Activated CD4-positive, alpha-beta T cell treated with anti-CD3 and anti-CD28 coated beads, Interleukin-2, amount 50 U/mL, for 16 hours (primary cell): ENCODE data around the gene ZNRF3.
"Not testable (repeated sequence)": the region's sequence is repeated elsewhere in the genome, so short reads cannot be mapped to it uniquely, and the experiment has no call there.

Experiments
- DNase-seq: peaks from one replicate; pipeline ENCODE4 v3.0.0-alpha.2; 2020

ZNRF3 gene

DNA sequence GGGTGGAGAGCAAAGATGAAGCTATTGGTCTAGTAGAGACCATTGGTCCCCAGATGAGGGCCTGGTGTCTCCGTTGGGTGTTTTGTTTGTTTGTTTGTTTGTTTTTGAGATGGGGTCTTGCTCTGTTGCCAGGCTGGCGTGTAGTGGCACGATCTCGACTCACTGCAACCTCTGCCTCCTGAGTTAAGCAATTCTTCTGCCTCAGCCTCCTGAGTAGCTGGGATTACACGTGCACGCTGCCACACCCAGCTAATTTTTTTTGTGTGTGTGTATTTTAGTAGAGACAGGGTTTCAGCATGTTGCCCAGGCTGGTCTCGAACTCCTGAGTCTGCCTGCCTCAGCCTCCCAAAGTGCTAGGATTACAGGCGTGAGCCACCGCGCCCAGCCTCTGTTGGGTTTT, 25.4 kb downstream of the ZNRF3 start:
- not testable (repeated sequence) for DNase-seq

DNA sequence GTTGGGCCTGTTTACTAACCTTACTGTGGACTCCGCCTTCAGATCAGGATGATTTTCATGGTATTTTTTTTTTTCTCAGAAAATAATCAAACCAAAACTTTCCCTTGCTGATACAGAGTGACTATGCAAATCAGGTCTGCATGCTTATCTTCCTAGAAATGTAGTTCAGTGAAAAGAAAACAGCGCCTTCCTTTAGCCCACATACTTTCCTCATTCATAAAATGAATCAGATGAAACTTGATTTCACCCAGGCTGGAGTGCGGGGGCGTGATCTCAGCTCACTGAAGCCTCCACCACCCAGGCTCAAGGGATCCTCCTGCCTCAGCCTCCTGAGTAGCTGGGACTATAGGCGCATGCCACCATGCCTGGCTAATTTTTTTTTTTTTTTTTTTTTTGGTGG, 26.0 kb downstream of the ZNRF3 start:
- peak; percentile 86 for DNase-seq

GRCh38 chr22:28910569-28911303, 27.4 kb downstream of the ZNRF3 start:
- no peak for DNase-seq

DNA sequence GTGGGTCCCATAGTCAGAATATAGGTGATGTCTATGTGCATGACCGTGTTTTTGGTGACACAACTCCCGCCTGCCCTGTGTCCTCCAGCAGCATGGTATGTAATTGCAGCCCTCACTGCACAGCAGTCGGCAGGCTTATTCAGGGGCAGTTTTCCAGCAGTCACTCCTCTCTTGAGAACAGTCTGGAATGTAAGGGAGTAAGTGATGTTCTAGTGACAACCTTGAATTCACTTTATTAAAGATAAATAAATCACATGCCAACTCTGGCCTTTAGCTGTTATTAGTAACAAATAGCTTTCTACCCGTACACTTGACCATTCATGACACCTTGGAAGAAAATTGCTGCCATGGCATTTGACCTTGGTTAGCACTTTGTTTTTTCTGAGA, 27.9 kb downstream of the ZNRF3 start:
- DNase-seq, result no peak

- no peak for DNase-seq
Observed at GRCh38 chr22:28911777-28912669, 28.7 kb downstream of the ZNRF3 start.

DNA sequence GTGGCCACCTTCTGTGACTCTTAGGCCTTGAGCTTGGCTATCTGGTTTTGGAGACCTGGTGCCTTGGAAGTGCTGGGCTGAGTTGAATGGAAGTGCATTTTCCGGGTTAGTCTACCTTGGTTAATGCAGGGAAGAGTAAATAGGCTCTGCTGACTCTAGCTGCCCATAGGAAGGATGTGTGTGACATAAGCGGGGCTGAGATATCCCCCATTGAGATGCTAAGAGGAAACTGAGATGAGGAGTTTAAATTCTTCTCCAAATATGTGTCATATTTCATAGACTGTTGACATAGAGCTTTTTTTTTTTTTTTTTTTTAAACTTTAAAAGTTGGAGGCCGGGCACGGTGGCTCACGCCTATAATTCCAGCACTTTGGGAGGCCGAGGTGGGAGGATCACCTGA, 30.8 kb downstream of the ZNRF3 start:
- DNase-seq, result no peak

DNA sequence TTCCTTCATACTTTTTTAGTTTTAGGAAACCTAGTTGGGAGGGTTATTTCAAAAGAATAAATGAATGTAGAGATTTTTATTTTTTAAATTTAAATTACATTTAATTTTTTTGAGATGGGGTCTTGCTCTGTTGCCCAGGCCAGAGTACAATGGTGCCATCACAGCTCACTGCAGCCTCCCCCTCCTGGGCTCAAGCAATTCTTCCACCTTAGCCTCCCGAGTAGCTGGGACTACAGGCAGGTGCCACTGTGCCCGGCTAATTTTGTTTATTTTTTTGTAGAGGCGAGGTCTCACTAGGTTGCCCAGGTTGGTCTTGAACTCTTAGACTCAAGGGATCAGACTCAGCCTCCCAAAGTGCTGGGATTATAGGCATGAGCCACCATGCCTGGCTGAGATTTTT, 32.6 kb downstream of the ZNRF3 start:
- no peak for DNase-seq

DNA sequence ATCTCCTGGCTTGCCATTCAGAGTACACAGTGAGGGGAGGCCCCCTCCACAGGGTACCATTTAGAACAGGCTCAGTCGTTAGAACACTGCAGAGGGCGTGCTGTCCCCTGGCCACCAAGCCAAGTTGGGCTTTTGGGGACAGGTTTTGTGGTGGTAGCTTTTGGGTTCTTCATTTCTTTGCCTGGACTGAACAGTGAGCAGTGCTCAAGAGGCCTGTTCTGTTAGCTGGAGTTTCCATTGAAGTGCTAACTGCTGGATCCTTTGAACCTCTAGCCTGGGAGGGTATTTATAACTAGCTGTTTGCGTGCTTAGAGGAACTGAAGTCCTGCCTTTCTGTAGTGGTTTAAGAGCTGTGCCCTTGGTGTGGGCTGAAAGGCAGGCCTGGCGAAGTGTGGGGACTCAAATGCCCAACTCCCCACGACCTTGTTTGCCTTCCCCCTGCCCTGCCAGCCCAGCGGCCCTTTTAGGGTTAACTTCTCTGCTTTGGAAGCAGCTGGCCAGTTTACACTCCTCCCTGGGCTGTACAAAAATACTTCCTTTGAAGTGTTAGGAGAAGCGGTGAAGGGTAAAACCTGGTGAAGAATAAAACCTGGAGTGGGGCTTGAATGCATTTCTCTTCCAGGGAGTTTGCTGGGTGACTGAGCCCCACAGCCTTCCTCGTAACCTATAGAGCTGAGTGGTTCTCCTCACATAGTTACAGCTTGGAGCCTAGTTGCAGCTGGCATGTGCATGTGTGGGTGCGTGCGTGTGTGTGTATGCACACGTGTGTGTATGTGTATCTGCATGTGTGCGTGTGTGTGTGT, 34.6 kb downstream of the ZNRF3 start:
- DNase-seq, result no peak

DNA sequence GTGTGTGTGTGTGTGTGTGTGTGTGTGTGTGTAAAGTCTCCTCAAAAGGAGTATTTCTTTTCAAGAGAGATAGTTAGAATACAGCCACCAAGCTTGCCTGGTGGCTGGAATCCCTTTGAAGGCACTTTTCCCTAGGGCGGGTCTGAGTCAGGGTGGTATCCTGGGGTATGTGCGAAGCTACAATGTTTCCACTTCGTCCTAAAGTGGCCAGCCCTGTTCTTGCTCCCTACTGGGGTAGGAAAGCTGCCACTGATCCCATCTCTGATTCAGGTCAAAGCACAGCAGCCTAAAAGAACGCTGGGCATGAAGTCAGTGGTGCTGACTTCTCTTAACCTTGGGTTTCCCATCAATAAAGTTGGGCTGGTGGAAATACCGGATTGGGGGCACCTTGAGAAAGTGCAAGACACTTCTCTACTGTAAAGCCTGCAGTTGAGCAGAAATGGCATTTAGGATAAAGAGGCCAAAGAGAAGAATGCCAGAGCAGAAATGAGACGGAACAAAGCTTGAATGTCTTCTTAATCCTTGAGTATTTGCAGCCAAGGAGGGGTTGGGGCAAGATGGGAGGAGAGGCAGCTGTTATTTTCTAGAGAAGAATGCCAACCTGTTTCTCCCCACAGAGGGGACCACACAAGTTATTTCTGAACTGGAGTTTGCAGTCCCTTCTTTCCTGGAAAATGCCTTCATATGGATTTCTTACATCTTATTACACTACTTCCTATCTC, 35.3 kb downstream of the ZNRF3 start:
- DNase-seq, result no peak

- DNase-seq, result no peak
Observed at GRCh38 chr22:28920757-28921584, 37.6 kb downstream of the ZNRF3 start.

- no peak for DNase-seq
Observed at GRCh38 chr22:28921585-28921879, 38.2 kb downstream of the ZNRF3 start.

- DNase-seq, result no peak
Observed at GRCh38 chr22:28922540-28923244, 39.3 kb downstream of the ZNRF3 start.

DNA sequence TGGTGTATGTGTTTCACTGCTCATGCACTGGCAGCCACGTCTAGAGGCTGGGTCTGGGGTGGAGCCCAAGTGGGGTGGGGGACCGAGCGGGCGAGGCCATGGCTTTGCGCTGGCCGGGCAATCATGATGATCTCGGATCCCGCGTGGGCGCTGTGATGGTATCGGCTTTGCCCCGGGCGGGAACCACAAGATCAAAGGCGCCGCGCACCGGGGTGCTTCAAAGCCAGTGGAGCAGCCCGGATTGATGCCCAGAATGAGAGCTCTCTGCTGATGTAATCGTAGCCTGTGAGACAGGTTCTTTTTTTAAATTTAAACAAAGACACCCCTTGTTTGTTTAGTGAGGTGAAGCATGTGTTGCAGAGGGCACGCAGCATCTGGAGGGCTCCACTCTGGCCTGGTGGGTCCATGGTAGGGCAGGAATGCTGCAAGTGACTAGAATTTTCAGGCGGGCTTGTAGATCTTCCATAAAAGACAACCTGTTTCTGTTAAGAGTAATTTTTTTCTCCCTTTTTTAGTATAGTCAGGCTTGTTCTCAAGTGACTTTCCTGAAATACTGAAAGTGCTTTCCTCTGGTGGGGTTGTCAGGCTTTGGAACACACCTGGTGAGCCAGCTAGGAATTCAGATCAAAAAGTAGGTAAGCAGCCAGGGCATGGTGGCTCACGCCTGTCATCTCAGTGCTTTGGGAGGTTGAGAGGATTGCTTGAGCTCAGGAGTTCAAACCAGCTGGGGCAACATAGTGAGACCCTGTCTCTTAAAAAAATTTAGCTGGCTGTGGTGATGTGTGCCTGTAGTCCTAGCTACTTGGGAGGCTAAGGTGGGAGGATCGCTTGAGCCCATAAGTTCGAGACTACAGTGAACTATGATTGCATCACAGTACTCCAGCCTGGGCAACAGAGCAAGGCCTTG, 40.7 kb downstream of the ZNRF3 start:
- DNase-seq, result no peak

DNA sequence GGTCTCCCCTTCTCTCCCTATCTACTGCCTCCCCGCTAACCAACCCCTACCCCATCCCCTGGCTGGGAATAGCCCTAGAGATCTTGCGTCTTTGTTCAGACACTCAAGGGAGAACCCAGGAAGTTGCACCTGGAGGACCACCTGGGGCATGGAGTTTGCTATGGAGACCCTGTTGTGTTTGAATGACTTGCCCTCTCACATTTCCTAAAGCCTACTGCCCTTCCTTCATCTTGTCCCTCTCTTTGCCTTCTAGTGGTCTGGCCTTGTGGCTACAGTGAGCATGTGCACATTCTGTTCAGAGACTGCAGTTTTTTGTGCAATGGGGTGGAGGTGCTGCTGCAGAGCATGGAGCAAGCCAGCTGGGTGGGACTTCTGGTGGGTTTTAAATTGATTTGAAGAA, 42.5 kb downstream of the ZNRF3 start:
- no peak for DNase-seq

DNA sequence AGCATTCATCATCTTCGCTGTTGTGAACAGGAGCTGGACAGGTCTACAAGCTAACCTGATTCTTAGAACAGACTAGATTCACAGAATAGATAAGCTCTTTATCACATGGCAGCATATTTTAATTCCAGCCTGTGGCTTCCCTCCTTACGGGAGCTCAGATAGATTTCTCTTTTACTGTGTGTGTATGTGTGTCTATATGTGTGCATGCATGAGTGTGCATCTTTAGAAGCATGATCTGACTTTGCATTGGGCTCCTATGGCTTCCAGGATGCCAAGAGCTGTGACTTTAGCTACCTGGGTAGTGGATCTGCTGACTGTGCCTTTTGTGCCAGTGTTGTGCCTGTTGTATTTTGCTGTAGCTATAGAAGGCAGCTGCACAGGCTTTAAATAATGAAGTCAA, 44.3 kb downstream of the ZNRF3 start:
- no peak for DNase-seq

DNA sequence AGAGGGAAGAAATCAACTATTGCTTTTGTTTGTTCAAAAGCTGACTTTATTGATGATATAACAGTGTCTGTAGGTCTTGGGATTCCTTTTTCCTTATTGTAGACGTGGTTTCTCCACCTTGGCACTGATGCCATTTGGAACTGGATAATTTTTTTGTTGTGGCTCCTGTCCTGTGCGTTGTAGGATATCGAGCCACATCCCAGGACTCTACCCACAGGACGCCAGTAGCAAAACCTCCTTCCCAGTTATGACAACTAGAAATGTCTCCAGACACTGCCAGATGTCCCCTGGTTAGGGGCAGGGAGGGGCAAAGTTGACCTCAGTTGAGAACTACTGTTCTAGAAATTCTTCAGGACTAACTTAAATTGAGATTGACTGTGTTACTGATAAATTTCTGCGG, 45.8 kb downstream of the ZNRF3 start:
- DNase-seq, result no peak

DNA sequence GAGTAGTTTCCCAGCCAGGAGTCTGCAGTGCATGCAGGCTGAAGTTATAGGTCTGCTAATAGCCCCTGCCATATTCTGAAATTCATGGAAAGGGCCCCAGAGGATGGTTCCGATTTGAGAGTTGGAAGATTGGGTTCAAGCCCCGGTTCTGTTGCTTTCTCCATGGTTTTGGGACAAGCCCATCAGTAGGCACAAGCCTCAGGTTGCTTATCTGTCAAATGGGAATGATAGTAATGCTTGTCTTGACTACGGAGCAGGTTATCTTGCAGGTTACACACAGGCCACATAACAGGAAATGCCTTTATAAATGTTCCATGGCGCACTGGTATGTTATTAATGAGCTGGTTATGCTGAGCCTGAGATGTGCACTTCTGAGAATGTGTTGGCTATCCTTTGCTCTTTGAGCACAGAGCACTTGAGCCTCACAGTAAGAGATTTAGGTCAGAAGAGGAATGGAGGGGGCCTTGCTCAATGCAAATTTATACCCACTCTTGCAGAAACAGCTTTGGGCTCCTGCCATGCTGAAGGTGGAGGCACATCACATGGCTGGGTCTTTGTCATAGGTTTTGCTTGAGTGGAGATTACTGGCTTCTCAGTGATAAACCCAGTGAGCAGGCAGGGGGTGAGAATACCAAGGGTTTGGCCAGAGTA, 47.1 kb downstream of the ZNRF3 start:
- no peak for DNase-seq

- DNase-seq, result no peak
Observed at GRCh38 chr22:28931844-28932567, 48.6 kb downstream of the ZNRF3 start.

DNA sequence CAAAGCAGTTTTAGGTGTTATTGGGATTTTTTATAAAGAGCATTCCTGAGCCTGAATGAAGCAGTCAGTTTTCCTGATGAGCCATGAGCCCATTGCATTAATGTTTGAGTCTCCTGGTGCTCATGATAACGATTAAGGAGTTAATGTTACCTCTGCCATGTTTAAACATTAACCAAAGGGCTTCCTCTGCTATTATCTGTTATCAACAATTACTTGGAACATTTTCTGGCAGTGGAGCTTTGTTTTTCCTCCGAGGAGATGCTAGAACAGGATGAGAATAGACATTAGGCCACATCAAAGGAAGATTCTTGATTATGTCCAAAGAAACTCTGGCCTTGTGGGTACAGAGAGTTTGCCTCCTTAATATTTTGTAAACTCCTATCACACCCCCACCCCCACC, 49.9 kb downstream of the ZNRF3 start:
- DNase-seq, result no peak
